Left ventricle myocardium inferior (tissue), 1 donor: Measurements from ENCODE around the gene KAZN. TPM values are rescaled to one million over a fixed set of nuclear protein-coding genes. Genes with fewer than 3 reads are reported as not detected.
A peak's percentile ranks its signal among the peaks of the same experiment; 100 is the strongest.

Experiments
- DNase-seq: peaks from one replicate; pipeline ENCODE4 v3.0.0-alpha.2; 2020
- H3K27ac ChIP-seq: fragments of 200-600 bp; replicated peaks from 2 replicates; pipeline ENCODE4 v1.8.0; 2021
- H3K27me3 ChIP-seq: fragments of 200-600 bp; 2 replicates; pipeline ENCODE4 v1.8.0; 2021; ENCODE audit warnings: low read depth
- H3K36me3 ChIP-seq: fragments of 200-600 bp; 2 replicates; pipeline ENCODE4 v1.8.0; 2021
- H3K4me1 ChIP-seq: fragments of 200-600 bp; 2 replicates; pipeline ENCODE4 v1.8.0; 2021
- H3K4me3 ChIP-seq: fragments of 200-600 bp; 2 replicates; pipeline ENCODE4 v1.8.0; 2021; ENCODE audit warnings: mild to moderate bottlenecking, moderate library complexity
- H3K9me3 ChIP-seq: fragments of 200-600 bp; replicated peaks from 2 replicates; pipeline ENCODE4 v1.8.0; 2021
- CTCF ChIP-seq: fragments of 200-600 bp; IDR thresholded peaks from 2 replicates; pipeline ENCODE4 v1.8.0; 2021; ENCODE audit warnings: antibody characterized with exemption, mild to moderate bottlenecking, borderline replicate concordance
- intact Hi-C: fragments of 100-400 bp; cut with micrococcal nuclease; formaldehyde crosslinking; loops from one replicate; pipeline ENCODE4 v1.11.0; 2022
- total RNA-seq: library from RNA; stranded (reverse); fragmentation: NEBNext Ultra II Directional; extraction: Animal tissue kit (Norgen Biotek cat#: 25700); gene quantifications from one replicate; pipeline ENCODE4 v1.2.1, GENCODE V29; 2021
- donor health status: DM: no; HTN: yes; CAD: no; lungs with severe emphysema.

Gene KAZN
- total RNA-seq, 1 donor from 2014 or later = 2.2 TPM

- H3K27ac ChIP-seq = no peak overlapping the region
- TF ChIP-seq CTCF = no peak
- H3K9me3 ChIP-seq = no peaks in the 10 kb centered on the region
- H3K36me3 ChIP-seq = no peaks in the 10 kb centered on the region
- no peak for DNase-seq
- intact Hi-C loops = no loop called here
- H3K27me3 ChIP-seq = peaks cover 37% of the 10 kb centered on the region
- no peaks in the 10 kb centered on the region for H3K4me1 ChIP-seq
- no peak overlapping the region for H3K4me3 ChIP-seq
These were observed 500.0 kb downstream of the KAZN start for GRCh38 chr1:15098176-15099125.

GRCh38 chr1:15099441-15100120 is 501.1 kb downstream of the KAZN start:
- H3K4me1 ChIP-seq = no peaks in the 10 kb centered on the region
- no peaks in the 10 kb centered on the region for H3K36me3 ChIP-seq
- H3K4me3 ChIP-seq = no peak overlapping the region
- TF ChIP-seq CTCF = no peak
- no peak overlapping the region for H3K27ac ChIP-seq
- peaks cover 4% of the 10 kb centered on the region for H3K9me3 ChIP-seq
- intact Hi-C loops = no loop called here
- no peak for DNase-seq
- peaks cover 39% of the 10 kb centered on the region for H3K27me3 ChIP-seq

- DNase-seq = peak; percentile 31
- intact Hi-C loops = no loop called here
- TF ChIP-seq CTCF = peak; percentile 91
- peaks cover 39% of the 10 kb centered on the region for H3K27me3 ChIP-seq
- no peaks in the 10 kb centered on the region for H3K36me3 ChIP-seq
- H3K4me1 ChIP-seq = no peaks in the 10 kb centered on the region
- no peak overlapping the region for H3K4me3 ChIP-seq
- H3K27ac ChIP-seq = no peak overlapping the region
- H3K9me3 ChIP-seq = peaks cover 12% of the 10 kb centered on the region
These were observed 501.8 kb downstream of the KAZN start for GRCh38 chr1:15100121-15100879.

- no peak overlapping the region for H3K27ac ChIP-seq
- no peak for TF ChIP-seq CTCF
- intact Hi-C loops = no loop called here
- no peak for DNase-seq
- H3K9me3 ChIP-seq = peaks cover 13% of the 10 kb centered on the region
- peaks cover 39% of the 10 kb centered on the region for H3K27me3 ChIP-seq
- no peaks in the 10 kb centered on the region for H3K4me1 ChIP-seq
- H3K36me3 ChIP-seq = no peaks in the 10 kb centered on the region
- H3K4me3 ChIP-seq = no peak overlapping the region
These were observed 502.6 kb downstream of the KAZN start for GRCh38 chr1:15100880-15101760.
